ENCODE measurements around the gene NXPE3.

DNA sequence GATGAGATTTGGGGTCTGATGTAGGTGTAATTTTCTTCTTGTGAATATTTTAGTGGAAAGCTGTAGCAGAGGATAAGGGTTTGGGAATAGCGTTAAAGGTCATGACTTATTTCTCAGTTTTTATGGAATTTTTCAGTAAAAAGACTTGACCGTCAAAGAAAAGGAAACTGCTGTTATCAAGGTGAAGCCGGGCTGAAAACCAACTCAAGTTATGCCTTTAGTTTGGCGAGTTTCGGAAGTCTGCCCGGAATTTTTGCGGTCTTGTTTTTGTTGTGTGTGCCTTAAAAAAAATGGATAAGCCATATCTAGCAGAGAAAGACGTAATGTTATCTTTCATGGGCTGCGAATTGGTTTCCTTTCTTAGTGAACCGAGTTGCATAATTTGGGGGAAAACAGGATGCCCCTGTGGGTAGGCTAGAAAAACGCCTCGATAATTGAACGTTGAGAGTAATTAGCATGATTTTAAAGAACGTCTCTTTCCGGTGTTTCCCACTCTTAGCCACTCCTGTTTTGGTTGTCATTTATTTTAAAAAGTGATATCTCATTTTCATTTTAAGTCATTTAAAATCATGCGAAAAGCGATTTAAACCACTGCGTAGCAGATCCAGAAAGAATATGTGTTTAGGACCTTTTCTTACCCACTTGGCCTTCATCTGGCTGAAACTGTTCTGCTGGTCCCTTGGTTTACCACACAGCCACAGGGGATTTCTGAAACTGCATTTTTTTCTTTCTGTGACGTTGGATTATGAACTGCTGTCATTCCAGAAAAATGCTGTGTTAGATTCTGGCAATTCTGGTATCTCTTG lies 71.4 kb downstream of the NXPE3 start:
- TF ChIP-seq, protein P1, sequence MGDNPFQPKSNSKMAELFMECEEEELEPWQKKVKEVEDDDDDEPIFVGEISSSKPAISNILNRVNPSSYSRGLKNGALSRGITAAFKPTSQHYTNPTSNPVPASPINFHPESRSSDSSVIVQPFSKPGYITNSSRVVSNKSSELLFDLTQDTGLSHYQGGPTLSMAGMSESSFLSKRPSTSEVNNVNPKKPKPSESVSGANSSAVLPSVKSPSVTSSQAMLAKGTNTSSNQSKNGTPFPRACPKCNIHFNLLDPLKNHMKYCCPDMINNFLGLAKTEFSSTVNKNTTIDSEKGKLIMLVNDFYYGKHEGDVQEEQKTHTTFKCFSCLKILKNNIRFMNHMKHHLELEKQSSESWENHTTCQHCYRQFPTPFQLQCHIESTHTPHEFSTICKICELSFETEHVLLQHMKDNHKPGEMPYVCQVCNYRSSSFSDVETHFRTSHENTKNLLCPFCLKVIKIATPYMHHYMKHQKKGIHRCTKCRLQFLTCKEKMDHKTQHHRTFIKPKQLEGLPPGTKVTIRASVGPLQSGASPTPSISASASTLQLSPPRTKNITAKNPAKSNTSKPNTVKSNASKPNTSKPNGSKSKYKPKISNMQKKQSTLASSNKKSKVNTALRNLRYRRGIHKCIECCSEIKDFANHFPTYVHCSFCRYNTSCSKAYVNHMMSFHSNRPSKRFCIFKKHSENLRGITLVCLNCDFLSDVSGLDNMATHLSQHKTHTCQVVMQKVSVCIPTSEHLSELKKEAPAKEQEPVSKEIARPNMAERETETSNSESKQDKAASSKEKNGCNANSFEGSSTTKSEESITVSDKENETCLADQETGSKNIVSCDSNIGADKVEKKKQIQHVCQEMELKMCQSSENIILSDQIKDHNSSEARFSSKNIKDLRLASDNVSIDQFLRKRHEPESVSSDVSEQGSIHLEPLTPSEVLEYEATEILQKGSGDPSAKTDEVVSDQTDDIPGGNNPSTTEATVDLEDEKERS (tag by site-specific recombination; IDR thresholded peaks at IDR 0.05), result no peak
- TF ChIP-seq ZBTB1 (tag by site-specific recombination; IDR thresholded peaks at IDR 0.05) (no peak), ZNF24 (tag by site-specific recombination; IDR thresholded peaks at IDR 0.05) (no peak), ZNF830 (tag by site-specific recombination; IDR thresholded peaks at IDR 0.05; ENCODE audit: low read depth) (no peak), ZNF626 (tag by site-specific recombination; IDR thresholded peaks at IDR 0.05) (no peak), ZNF311 (tag by site-specific recombination; IDR thresholded peaks at IDR 0.05; ENCODE audit: borderline replicate concordance) (no peak)
- TF ChIP-seq, protein P2, sequence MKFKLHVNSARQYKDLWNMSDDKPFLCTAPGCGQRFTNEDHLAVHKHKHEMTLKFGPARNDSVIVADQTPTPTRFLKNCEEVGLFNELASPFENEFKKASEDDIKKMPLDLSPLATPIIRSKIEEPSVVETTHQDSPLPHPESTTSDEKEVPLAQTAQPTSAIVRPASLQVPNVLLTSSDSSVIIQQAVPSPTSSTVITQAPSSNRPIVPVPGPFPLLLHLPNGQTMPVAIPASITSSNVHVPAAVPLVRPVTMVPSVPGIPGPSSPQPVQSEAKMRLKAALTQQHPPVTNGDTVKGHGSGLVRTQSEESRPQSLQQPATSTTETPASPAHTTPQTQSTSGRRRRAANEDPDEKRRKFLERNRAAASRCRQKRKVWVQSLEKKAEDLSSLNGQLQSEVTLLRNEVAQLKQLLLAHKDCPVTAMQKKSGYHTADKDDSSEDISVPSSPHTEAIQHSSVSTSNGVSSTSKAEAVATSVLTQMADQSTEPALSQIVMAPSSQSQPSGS (tag by site-specific recombination; IDR thresholded peaks at IDR 0.05; ENCODE audit: low read depth), result no peak
- TF ChIP-seq, protein P3, sequence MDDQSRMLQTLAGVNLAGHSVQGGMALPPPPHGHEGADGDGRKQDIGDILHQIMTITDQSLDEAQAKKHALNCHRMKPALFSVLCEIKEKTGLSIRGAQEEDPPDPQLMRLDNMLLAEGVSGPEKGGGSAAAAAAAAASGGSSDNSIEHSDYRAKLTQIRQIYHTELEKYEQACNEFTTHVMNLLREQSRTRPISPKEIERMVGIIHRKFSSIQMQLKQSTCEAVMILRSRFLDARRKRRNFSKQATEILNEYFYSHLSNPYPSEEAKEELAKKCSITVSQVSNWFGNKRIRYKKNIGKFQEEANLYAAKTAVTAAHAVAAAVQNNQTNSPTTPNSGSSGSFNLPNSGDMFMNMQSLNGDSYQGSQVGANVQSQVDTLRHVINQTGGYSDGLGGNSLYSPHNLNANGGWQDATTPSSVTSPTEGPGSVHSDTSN (CRISPR knock-in tag; IDR thresholded peaks at IDR 0.05), result no peak
- TF ChIP-seq, protein P4, sequence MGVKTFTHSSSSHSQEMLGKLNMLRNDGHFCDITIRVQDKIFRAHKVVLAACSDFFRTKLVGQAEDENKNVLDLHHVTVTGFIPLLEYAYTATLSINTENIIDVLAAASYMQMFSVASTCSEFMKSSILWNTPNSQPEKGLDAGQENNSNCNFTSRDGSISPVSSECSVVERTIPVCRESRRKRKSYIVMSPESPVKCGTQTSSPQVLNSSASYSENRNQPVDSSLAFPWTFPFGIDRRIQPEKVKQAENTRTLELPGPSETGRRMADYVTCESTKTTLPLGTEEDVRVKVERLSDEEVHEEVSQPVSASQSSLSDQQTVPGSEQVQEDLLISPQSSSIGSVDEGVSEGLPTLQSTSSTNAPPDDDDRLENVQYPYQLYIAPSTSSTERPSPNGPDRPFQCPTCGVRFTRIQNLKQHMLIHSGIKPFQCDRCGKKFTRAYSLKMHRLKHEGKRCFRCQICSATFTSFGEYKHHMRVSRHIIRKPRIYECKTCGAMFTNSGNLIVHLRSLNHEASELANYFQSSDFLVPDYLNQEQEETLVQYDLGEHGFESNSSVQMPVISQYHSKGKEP (tag by site-specific recombination; IDR thresholded peaks at IDR 0.05), result no peak
- TF ChIP-seq, protein P5, sequence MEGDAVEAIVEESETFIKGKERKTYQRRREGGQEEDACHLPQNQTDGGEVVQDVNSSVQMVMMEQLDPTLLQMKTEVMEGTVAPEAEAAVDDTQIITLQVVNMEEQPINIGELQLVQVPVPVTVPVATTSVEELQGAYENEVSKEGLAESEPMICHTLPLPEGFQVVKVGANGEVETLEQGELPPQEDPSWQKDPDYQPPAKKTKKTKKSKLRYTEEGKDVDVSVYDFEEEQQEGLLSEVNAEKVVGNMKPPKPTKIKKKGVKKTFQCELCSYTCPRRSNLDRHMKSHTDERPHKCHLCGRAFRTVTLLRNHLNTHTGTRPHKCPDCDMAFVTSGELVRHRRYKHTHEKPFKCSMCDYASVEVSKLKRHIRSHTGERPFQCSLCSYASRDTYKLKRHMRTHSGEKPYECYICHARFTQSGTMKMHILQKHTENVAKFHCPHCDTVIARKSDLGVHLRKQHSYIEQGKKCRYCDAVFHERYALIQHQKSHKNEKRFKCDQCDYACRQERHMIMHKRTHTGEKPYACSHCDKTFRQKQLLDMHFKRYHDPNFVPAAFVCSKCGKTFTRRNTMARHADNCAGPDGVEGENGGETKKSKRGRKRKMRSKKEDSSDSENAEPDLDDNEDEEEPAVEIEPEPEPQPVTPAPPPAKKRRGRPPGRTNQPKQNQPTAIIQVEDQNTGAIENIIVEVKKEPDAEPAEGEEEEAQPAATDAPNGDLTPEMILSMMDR (tag by site-specific recombination; IDR thresholded peaks at IDR 0.05), result no peak
- TF ChIP-seq, protein P6, sequence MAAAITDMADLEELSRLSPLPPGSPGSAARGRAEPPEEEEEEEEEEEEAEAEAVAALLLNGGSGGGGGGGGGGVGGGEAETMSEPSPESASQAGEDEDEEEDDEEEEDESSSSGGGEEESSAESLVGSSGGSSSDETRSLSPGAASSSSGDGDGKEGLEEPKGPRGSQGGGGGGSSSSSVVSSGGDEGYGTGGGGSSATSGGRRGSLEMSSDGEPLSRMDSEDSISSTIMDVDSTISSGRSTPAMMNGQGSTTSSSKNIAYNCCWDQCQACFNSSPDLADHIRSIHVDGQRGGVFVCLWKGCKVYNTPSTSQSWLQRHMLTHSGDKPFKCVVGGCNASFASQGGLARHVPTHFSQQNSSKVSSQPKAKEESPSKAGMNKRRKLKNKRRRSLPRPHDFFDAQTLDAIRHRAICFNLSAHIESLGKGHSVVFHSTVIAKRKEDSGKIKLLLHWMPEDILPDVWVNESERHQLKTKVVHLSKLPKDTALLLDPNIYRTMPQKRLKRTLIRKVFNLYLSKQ (tag by site-specific recombination; IDR thresholded peaks at IDR 0.05; ENCODE audit: borderline replicate concordance), result no peak
- TF ChIP-seq, protein P7, sequence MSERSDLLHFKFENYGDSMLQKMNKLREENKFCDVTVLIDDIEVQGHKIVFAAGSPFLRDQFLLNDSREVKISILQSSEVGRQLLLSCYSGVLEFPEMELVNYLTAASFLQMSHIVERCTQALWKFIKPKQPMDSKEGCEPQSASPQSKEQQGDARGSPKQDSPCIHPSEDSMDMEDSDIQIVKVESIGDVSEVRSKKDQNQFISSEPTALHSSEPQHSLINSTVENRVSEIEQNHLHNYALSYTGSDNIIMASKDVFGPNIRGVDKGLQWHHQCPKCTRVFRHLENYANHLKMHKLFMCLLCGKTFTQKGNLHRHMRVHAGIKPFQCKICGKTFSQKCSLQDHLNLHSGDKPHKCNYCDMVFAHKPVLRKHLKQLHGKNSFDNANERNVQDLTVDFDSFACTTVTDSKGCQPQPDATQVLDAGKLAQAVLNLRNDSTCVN (tag by site-specific recombination; optimal IDR thresholded peaks at IDR 0.05), result no peak
